Right lobe of liver (tissue), 4 donors: ENCODE data around the gene RMDN2.
"Not testable (repeated sequence)": the region's sequence is repeated elsewhere in the genome, so short reads cannot be mapped to it uniquely, and the experiment has no call there.

ENCODE experiments used
- CTCF ChIP-seq, 4 donors: fragments of 200-600 bp in 3 of 4; fragments of 450-650 bp in 1 of 4; IDR thresholded peaks; one replicate each; pipeline versions ENCODE4 v1.5.1 to v1.8.0; 2016 to 2022; ENCODE audit warnings: antibody characterized with exemption in 4 of 4, mild to moderate bottlenecking in 2 of 4
- POLR2A ChIP-seq: fragments of 450-650 bp; IDR thresholded peaks from one replicate; pipeline ENCODE4 v1.6.1; 2017; ENCODE audit warnings: antibody characterized with exemption, mild to moderate bottlenecking
- donor health status: DM: no; HTN: no; CAD: no.
- donor health status: DM: no; HTN: no; CAD: no.
- donor health status: DM: no; HTN: yes; CAD: no.

- not testable (repeated sequence) for TF ChIP-seq POLR2A; CTCF (IDR thresholded peaks at IDR 0.05)
Measured at GRCh38 chr2:37930392-37930791, 5.3 kb downstream of the RMDN2 start.
